ENCODE results near the gene COA8. TPM values are rescaled to one million over a fixed set of nuclear protein-coding genes. Genes with fewer than 3 reads are reported as not detected.

The COA8 gene
- total and polyA plus RNA-seq, 2 of the 13 experiments (the other 11 are each of a cell fraction or from before 2014, with no cell fraction given), result 10.9 to 25.1 TPM

DNA sequence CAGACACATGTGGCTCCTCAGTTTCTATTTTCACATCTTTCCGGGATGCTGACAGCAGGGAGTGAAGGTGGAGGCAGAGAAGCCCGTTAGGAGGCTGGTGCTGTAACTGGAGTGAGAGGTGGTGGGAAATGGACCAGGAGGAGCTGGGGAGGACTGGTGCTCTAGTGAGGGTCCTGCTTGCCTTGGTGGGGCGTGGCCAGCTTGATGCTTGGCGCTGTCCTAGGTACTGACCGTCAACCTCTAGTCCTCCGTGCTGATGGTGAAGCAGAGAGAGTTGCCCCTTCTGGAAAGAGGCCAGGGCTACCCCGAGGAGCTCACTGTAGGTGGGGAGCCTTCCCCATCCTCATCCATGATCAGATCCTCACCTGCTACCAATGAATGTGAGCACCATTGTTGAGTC lies 32.4 kb upstream of the COA8 start (continued):
- TF ChIP-seq, protein P1, sequence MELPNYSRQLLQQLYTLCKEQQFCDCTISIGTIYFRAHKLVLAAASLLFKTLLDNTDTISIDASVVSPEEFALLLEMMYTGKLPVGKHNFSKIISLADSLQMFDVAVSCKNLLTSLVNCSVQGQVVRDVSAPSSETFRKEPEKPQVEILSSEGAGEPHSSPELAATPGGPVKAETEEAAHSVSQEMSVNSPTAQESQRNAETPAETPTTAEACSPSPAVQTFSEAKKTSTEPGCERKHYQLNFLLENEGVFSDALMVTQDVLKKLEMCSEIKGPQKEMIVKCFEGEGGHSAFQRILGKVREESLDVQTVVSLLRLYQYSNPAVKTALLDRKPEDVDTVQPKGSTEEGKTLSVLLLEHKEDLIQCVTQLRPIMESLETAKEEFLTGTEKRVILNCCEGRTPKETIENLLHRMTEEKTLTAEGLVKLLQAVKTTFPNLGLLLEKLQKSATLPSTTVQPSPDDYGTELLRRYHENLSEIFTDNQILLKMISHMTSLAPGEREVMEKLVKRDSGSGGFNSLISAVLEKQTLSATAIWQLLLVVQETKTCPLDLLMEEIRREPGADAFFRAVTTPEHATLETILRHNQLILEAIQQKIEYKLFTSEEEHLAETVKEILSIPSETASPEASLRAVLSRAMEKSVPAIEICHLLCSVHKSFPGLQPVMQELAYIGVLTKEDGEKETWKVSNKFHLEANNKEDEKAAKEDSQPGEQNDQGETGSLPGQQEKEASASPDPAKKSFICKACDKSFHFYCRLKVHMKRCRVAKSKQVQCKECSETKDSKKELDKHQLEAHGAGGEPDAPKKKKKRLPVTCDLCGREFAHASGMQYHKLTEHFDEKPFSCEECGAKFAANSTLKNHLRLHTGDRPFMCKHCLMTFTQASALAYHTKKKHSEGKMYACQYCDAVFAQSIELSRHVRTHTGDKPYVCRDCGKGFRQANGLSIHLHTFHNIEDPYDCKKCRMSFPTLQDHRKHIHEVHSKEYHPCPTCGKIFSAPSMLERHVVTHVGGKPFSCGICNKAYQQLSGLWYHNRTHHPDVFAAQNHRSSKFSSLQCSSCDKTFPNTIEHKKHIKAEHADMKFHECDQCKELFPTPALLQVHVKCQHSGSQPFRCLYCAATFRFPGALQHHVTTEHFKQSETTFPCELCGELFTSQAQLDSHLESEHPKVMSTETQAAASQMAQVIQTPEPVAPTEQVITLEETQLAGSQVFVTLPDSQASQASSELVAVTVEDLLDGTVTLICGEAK (IDR thresholded peaks at IDR 0.05), result no peak
- TF ChIP-seq, protein P1 (CRISPR knock-in tag; IDR thresholded peaks at IDR 0.05), result no peak
- TF ChIP-seq SIX1 (CRISPR knock-in tag; IDR thresholded peaks at IDR 0.05; ENCODE audit: borderline replicate concordance) (no peak), HIVEP1 (CRISPR knock-in tag; IDR thresholded peaks at IDR 0.05) (no peak), ZNF160 (CRISPR knock-in tag; IDR thresholded peaks at IDR 0.05) (no peak), SP4 (CRISPR knock-in tag; IDR thresholded peaks at IDR 0.05) (no peak), ADNP (CRISPR knock-in tag; IDR thresholded peaks at IDR 0.05) (no peak), HNF4G (IDR thresholded peaks at IDR 0.05; ENCODE audit: borderline replicate concordance, low read depth, low read length) (no peak), HNF4G (CRISPR knock-in tag; IDR thresholded peaks at IDR 0.05; ENCODE audit: borderline replicate concordance, low read depth) (no peak), ZNF564 (CRISPR knock-in tag; IDR thresholded peaks at IDR 0.05) (no peak), ZUFSP (CRISPR knock-in tag; IDR thresholded peaks at IDR 0.05; ENCODE audit: borderline replicate concordance) (no peak), ZSCAN20 (CRISPR knock-in tag; IDR thresholded peaks at IDR 0.05; ENCODE audit: borderline replicate concordance) (no peak), ZNF746 (CRISPR knock-in tag; IDR thresholded peaks at IDR 0.05) (no peak), REST (IDR thresholded peaks at IDR 0.05; ENCODE audit: borderline replicate concordance in 1 of 2, low read depth in 1 of 2, low read length in 2 of 2) (peak; percentile 87 to 94), ZFP82 (CRISPR knock-in tag; IDR thresholded peaks at IDR 0.05; ENCODE audit: borderline replicate concordance) (no peak)

All from HepG2 (cell line).